Activated naive CD4-positive, alpha-beta T cell treated with anti-CD3 and anti-CD28 coated beads, Interleukin-2, amount 50 U/mL, for 24 hours (primary cell): ENCODE measurements around the gene CHST15.

Experiments used
- H3K27ac Mint-ChIP-seq: one replicate; pipeline ENCODE4 v1.8.0; 2021; ENCODE audit warnings: mild to moderate bottlenecking, mixed read lengths
- H3K27me3 Mint-ChIP-seq: one replicate; pipeline ENCODE4 v1.8.0; 2021; ENCODE audit warnings: mixed read lengths
- H3K36me3 Mint-ChIP-seq: one replicate; pipeline ENCODE4 v1.8.0; 2021; ENCODE audit warnings: mixed read lengths
- H3K4me1 Mint-ChIP-seq: one replicate; pipeline ENCODE4 v1.8.0; 2021; ENCODE audit warnings: mixed read lengths
- H3K4me3 Mint-ChIP-seq: one replicate; pipeline ENCODE4 v1.8.0; 2021; ENCODE audit warnings: mild to moderate bottlenecking, mixed read lengths
- H3K9me3 Mint-ChIP-seq: one replicate; pipeline ENCODE4 v1.8.0; 2021; ENCODE audit warnings: mixed read lengths

The CHST15 gene

DNA sequence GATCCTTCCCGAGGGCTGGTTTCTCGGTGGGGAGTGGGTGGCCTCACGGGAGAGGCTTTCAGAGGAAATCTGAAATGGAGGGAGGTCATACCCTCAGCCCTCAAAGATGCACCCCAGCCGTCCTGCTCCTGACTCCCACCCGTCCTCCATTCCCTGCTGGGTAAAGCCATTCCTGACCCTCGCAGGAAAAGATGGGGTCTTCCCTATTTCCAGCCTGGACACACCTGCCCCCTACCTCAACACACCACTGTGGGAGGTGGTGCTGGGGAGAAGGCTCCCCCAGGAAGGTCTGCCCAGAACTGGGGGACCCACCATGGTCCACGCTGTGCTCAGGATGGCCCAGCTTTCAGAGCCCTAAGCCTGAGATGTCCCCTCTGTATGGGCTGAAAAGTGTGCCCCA lies 86.9 kb downstream of the CHST15 start:
- Mint-ChIP-seq H3K27ac (no peak overlapping the region), H3K36me3 (no peaks in the 10 kb centered on the region), H3K4me3 (no peak overlapping the region), H3K9me3 (no peaks in the 10 kb centered on the region), H3K27me3 (no peaks in the 10 kb centered on the region), H3K4me1 (no peaks in the 10 kb centered on the region)

DNA sequence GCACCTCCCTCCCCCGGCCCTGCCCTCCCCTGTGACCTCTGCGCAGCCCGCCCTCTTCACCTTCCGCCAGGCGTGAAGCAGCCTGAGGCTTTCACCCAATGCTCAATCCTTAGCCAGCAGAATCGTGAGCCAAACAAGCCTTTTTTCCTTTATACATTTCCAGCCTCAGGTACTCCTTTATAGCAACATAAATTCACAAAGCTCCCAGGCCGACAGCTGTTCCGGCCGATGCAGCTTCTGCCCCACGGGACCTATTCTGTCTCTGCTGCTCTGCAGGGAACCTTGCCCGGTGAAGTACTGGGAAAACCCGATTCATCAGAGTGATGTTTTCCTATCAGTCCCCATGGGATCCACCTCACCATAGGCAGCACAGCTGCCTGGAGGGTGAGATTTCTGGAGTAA lies 87.4 kb downstream of the CHST15 start:
- Mint-ChIP-seq H3K27me3 (no peaks in the 10 kb centered on the region), H3K27ac (no peak overlapping the region), H3K4me3 (no peak overlapping the region)

DNA sequence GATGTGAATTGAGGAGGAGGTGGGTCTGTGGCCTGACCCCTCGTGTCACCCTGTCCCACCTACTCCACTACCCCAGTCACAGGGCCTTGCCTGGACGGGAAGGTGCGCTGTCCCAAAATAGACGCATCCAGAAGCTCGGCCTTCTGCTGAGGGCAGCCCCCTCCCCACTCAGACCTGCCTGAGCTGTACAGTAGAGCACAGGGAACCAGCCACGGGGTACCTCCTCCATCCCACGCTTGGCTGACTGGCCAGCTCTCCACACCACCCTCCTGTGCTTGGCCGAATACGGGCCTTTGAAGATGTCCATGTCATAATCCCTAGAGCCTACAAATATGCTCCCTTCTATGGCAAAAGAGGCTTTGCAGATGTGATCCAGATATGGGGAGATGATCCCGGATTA lies 88.3 kb downstream of the CHST15 start:
- H3K4me3 Mint-ChIP-seq, result no peak overlapping the region
- H3K27ac Mint-ChIP-seq, result no peak overlapping the region
- H3K36me3 Mint-ChIP-seq, result no peaks in the 10 kb centered on the region
- no peaks in the 10 kb centered on the region for H3K9me3 Mint-ChIP-seq
- no peaks in the 10 kb centered on the region for H3K4me1 Mint-ChIP-seq
- H3K27me3 Mint-ChIP-seq, result no peaks in the 10 kb centered on the region

More for the DNA sequence above, 87.4 kb downstream of the CHST15 start:
- H3K9me3 Mint-ChIP-seq, result no peaks in the 10 kb centered on the region
- H3K4me1 Mint-ChIP-seq, result no peaks in the 10 kb centered on the region
- H3K36me3 Mint-ChIP-seq, result no peaks in the 10 kb centered on the region

DNA sequence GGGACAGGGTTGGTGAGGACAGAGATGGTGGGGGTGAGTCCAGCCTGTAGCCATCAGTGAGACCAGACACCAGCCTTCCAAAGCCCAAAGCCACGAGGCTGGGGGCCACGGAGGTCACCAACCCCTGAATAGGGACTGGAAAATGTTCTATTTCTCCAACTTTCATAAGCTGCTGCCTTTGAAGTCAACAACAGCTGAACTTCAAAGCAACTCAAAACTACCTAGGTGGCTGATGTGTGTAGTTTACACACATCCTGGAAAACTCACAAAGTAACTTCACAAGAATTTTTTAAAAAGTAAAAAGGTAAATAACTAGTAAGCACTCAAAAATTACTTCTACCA lies 88.8 kb downstream of the CHST15 start:
- Mint-ChIP-seq H3K9me3 (no peaks in the 10 kb centered on the region), H3K27me3 (no peaks in the 10 kb centered on the region), H3K36me3 (no peaks in the 10 kb centered on the region)

DNA sequence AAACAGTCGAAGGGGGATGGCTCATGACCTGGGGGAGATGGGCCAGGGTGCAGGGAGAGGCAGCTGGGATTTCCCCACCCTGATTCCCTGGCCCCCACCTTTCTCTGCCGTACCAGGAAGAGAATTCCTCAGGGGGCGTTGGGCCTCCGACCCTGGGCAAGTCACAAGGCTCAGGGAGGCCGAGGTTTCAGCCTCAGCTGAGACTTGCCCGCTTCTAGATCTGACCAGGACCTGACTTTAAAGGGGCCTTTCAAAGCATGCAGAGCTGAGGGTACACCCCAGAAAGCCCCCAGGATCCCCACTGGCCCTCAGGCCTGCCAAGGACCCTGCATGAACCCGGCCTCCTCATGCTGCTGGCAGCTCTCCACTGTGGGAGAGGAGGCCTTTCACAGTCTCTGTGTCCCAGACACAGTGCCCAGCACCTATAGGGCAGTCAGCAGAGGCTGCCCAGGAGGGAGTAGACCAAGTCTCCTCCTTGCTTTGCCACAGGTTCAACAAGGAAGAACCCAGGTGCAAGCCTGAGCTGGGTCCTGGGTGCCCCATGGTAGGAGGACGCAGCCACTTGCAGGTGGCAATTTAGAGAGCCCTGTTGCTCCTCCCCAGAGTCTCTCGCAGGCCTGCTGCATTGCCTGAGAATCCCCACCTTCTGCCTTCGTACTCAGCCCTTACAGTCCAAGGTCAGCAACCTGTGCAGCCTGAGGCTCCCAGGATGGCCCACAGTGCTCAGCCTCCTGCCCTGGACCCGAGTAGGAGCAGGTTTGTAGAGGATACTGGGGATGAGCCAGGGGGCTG lies 89.3 kb downstream of the CHST15 start:
- Mint-ChIP-seq H3K4me1 (no peaks in the 10 kb centered on the region), H3K4me3 (no peak overlapping the region), H3K9me3 (no peaks in the 10 kb centered on the region), H3K36me3 (no peaks in the 10 kb centered on the region), H3K27me3 (no peaks in the 10 kb centered on the region), H3K27ac (no peak overlapping the region)

More for the DNA sequence above, 88.8 kb downstream of the CHST15 start:
- Mint-ChIP-seq H3K27ac (no peak overlapping the region), H3K4me1 (no peaks in the 10 kb centered on the region), H3K4me3 (no peak overlapping the region)

DNA sequence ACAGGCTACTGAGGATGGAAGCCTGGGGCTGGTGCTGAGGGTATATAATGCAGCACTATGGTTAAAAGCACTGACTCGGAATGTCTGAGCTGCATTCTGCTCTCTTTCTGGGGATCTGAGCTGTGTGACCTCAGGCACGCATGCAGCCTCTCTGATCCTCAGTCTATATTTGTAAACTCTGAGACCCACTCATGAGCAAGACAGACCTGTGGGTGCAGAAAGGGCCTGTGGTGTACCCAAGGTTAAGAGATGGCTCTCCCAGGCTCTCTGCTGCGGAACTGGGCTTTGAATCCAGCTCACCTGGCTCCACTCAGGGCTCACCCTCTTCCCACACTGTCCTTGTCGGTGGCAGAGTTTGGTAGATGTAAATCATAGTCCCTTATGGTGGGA lies 89.9 kb downstream of the CHST15 start:
- no peaks in the 10 kb centered on the region for H3K36me3 Mint-ChIP-seq
- H3K4me1 Mint-ChIP-seq, result no peaks in the 10 kb centered on the region
- no peak overlapping the region for H3K4me3 Mint-ChIP-seq
- no peak overlapping the region for H3K27ac Mint-ChIP-seq
- H3K27me3 Mint-ChIP-seq, result no peaks in the 10 kb centered on the region
- no peaks in the 10 kb centered on the region for H3K9me3 Mint-ChIP-seq

DNA sequence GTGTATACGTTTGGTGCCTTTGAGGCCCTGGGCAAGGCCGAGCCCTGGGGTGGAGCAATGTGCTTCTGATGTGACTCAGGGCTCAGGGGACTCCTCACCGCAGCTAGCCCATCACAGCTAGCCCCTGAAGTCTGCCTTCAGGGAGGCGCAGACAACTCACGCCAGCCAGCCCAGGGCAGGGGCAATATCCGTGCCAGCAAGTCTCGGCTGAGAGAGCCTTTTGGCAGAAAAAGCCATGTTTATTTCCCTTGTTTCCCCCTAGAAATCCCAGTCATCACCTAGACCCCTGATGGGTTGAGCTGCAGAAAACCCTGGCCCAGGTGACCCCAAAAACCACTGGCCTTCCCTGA lies 90.4 kb downstream of the CHST15 start:
- Mint-ChIP-seq H3K9me3 (no peaks in the 10 kb centered on the region), H3K4me3 (no peak overlapping the region), H3K4me1 (no peaks in the 10 kb centered on the region), H3K36me3 (no peaks in the 10 kb centered on the region), H3K27me3 (no peaks in the 10 kb centered on the region), H3K27ac (no peak overlapping the region)

DNA sequence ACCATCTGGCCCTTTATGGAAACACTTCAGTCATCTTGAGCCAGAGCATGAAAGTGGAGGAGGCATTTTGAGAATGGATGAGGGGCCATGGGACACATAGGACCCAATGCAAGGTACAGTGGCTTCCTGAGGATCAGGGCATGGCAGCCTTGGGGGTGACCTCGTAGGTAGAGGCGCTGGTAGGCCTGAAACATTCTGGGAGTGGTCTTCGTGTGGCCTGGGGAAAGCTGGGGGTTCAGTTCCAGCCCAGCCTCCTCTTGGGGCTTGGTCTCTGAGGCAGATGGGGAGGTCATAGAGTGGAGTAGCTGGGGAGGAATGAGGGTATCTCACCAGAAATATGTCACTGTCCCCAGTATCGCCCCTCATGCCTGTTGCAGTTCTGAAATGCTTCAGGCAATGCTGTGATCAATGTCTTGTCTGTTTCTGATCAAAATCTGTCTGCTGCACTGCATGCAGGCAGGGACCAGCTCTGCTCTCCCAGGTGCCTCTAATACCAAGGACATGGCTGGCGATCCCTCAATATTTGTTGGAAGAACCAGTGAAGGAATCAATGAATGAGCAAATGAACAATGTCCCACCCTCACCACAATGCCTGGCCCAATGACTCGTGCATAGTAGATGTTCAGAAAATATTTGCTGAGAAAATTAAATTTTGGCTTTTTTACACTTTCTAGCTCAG lies 90.9 kb downstream of the CHST15 start:
- H3K4me3 Mint-ChIP-seq, result no peak overlapping the region
- H3K36me3 Mint-ChIP-seq, result no peaks in the 10 kb centered on the region
- H3K27me3 Mint-ChIP-seq, result no peaks in the 10 kb centered on the region
- H3K4me1 Mint-ChIP-seq, result no peaks in the 10 kb centered on the region
- no peaks in the 10 kb centered on the region for H3K9me3 Mint-ChIP-seq
- H3K27ac Mint-ChIP-seq, result no peak overlapping the region

DNA sequence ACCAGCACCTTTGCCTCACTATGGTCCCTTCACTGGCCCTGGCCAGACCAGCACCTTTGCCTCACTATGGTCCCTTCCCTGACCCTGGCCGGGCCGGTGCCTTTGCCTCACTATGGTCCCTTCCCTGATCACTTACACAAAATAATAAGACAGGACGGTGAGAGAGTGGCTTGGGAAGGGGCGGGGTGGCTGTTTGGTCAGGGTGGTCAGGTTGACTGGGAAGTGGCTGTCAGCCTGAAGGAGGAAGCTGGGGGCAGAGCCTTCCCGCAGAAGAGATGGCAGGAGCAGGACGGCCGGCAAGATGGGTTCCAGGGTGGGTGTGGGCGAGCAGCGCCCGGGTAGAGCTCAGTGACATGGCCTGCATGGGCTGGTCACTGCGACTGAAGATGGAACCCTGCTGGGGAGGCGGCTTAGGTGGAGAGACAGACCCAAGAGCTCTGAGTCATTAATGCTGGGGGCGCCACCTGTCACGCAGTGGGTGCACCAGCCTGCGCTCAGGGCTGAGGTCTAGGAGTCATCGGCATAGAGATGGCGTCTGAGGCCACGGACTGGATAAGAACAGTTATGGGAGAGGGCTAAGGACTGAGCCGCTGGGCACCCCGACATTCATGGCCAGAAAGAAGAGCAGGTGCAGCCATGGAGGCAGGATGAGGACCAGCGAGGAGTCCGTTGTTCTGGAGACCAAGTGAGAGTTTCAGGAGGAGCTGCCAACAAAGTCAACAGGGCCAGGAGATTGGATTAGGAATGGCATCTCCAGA lies 91.8 kb downstream of the CHST15 start:
- H3K4me1 Mint-ChIP-seq, result no peaks in the 10 kb centered on the region
- H3K9me3 Mint-ChIP-seq, result no peaks in the 10 kb centered on the region
- H3K36me3 Mint-ChIP-seq, result no peaks in the 10 kb centered on the region
- no peak overlapping the region for H3K27ac Mint-ChIP-seq
- H3K27me3 Mint-ChIP-seq, result peaks cover 2% of the 10 kb centered on the region
- no peak overlapping the region for H3K4me3 Mint-ChIP-seq

DNA sequence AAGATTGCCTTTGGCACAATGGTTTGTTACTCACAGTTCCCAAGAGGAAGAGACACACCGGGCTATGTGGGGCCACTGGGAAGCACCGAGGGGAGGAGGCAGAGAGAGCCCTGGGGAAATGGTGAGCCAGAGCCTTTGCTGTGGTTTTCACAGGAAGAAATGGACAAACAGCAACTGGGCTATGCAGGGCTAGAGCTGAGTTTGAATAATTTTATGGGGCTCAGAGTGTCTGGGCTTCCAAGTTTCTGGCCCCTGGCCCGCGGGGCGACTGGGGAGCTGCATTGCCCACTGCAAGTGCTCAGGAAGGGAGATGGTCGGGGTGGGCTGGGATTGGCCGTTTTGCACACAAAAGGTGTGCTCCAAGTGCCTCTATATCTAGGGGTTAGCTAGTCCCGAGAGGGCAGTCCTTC lies 92.6 kb downstream of the CHST15 start:
- Mint-ChIP-seq H3K4me3 (no peak overlapping the region), H3K36me3 (no peaks in the 10 kb centered on the region), H3K4me1 (no peaks in the 10 kb centered on the region), H3K9me3 (no peaks in the 10 kb centered on the region), H3K27ac (no peak overlapping the region), H3K27me3 (peaks cover 7% of the 10 kb centered on the region)

DNA sequence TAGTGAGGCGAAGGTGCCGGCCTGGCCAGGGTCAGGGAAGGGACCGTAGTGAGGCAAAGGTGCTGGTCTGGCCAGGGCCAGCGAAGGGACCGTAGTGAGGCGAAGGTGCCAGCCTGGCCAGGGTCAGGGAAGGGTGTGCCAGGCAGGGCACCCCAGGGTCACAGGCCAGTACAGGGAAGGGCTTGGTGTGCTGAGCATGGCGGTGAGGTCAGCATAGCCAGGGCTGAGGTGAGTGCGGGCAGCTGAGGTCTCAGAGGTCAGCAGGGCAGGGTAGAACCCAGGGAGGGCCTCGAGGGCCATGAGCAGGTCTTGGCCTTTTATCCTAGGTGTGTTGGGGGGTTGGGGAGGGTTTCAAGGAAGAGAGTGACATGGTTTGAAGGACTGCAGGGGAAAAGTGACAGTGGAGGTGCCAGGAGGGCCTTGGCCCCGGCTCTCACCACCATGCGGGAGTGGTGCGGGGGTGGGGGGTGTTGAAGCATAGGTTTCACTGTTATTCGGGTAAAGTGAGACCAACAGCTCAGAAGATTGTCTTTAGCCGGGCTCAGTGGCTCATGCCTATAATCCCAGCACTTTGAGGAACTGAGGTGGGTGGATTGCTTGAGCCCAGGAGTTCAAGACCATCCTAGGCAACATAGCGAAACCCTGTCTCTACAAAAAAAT lies 93.3 kb downstream of the CHST15 start:
- no peak overlapping the region for H3K4me3 Mint-ChIP-seq
- H3K27me3 Mint-ChIP-seq, result peaks cover 10% of the 10 kb centered on the region

DNA sequence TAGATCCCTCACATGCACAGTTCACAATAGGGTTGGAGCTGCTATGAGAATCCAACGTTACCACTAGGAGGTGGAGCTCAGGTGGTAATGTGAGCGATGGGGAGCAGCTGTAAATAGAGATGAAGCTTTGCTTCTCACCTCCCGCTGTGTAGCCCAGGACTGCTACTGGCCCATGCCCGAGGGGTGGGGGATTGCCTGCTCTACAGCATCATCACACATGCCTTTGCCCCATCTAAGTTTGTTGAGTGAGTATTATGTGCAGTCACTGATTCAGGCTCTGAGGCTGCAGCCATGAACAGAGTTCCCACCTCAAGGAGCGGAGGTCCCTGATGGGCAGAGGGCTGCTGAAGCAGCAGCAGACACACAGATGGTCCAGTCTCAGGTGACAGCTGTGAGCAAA lies 94.1 kb downstream of the CHST15 start:
- Mint-ChIP-seq H3K27ac (no peak overlapping the region), H3K36me3 (no peaks in the 10 kb centered on the region), H3K4me3 (no peak overlapping the region), H3K27me3 (peaks cover 17% of the 10 kb centered on the region), H3K9me3 (no peaks in the 10 kb centered on the region), H3K4me1 (peaks cover 11% of the 10 kb centered on the region)

More for the DNA sequence above, 93.3 kb downstream of the CHST15 start:
- H3K36me3 Mint-ChIP-seq, result no peaks in the 10 kb centered on the region
- H3K27ac Mint-ChIP-seq, result no peak overlapping the region
- H3K4me1 Mint-ChIP-seq, result peaks cover 3% of the 10 kb centered on the region
- H3K9me3 Mint-ChIP-seq, result no peaks in the 10 kb centered on the region

DNA sequence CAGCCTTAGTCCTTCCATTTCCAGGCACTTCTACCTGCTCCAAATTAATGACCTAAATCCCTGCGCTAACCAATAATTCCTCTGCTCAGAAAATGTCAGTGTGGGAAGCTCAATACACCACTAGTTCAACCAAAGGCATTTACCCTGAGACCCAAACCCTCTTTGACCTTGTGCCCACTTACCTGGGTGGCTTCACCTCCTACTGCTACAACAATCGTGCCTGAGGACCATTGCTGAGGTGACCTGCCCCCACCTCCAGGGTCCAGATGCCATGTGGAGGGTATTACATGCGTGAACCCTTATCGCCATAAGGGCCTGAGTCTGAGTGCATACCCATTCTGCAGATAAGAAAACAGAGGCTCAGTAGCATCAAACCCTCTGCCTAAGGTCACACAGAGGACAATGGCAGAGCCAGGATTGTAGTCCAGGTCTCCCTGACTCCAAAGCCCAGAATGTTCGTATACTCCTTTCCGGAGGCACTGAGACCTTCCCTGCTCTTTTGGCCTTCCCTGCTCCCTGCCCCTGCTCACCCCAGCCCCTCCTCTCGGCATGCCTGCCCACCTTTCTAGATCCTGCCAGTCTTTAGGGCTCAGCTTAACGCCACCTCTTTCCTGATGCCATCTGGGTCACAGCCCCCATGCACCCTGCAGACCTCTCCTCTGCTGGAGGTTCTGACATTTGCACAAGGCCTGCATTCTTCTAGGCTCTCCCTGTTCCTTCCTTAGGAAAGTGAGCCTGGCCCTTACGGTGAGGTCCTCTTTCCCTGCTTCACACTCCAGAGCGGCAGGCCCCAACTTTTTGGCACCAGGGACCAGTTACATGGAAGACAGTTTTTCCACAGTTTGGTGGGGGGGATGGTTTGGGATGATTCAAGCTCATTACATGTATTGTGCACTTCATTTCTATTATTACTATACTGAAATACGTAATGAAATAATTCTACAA lies 94.9 kb downstream of the CHST15 start:
- Mint-ChIP-seq H3K27ac (no peak overlapping the region), H3K36me3 (no peaks in the 10 kb centered on the region), H3K9me3 (no peaks in the 10 kb centered on the region), H3K4me3 (no peak overlapping the region), H3K27me3 (peaks cover 22% of the 10 kb centered on the region), H3K4me1 (peaks cover 11% of the 10 kb centered on the region)

DNA sequence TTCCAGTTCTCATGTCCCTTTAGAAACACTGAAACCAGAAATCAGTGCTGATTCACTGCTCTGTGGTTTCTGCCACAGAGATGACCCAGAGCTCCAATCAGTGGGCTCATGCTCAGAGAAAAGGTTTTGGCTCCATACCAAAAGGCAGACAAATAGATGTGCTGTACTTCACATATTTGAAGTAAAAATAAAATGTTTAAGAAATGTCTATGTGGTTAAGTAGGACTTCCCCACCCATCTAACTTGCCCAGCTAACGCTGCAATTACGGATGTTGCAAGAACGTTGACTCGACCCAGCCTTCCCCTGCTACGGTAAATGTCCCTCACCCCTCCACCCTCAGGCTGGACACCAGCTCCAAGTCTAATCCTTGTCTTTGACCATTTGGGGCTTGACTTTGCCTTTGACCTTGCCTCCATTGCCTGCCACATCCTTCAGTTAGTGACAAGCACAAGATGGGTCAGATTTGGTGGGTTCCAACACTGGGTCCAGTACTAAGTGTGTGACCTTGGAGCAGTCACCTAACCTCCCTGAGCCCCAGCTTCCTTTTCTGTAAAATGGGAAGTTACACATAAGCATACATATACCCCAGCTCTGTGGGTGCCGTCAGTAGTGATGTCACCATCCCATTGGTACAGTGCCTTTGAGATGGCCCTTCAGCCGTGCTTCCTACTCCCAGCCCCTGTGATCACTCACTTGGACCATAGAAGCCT lies 95.8 kb downstream of the CHST15 start:
- Mint-ChIP-seq H3K9me3 (no peaks in the 10 kb centered on the region), H3K4me3 (no peak overlapping the region), H3K4me1 (peaks cover 11% of the 10 kb centered on the region), H3K27ac (no peak overlapping the region), H3K27me3 (peaks cover 28% of the 10 kb centered on the region), H3K36me3 (no peaks in the 10 kb centered on the region)
